ENCODE data around the gene ZSCAN29.
A peak's percentile ranks its signal among the peaks of the same experiment; 100 is the strongest.
"Not testable (repeated sequence)": the region's sequence is repeated elsewhere in the genome, so short reads cannot be mapped to it uniquely, and the experiment has no call there.

Gene ZSCAN29

GRCh38 chr15:43370975-43371974, at the start of gene ZSCAN29, which contains the start of gene TUBGCP4:
Gene ZSCAN29, minus strand, starts transcription at chr15:43371043. Its CDS starts 1,130 bp downstream, at chr15:43369913.
Gene TUBGCP4, plus strand, starts transcription at chr15:43371101. Its CDS starts 254 bp downstream, at chr15:43371355.
- peak; percentile 83 for DNase-seq

GRCh38 chr15:43420435-43420834, 49.6 kb upstream of the ZSCAN29 start:
- no peak for DNase-seq

DNA sequence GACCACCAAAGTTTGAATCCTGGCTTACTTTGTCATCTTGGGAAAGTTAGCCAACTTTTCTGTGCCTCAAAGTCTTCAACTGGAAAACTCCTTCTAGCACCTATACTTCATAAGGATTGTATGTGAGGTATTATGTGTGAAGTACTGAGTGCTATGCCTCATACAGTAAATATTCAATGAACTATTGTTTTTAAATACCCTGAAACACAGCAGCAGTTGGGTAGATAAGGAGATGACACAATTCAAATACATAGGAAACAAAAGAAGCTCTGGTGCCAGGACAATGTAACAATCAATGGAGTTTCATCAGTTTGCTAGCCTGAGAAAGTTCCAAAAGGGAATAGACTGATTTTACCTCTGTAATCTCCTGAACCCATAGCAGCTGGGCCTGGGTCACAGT, 43.4 kb upstream of the ZSCAN29 start:
- DNase-seq: no peak

DNA sequence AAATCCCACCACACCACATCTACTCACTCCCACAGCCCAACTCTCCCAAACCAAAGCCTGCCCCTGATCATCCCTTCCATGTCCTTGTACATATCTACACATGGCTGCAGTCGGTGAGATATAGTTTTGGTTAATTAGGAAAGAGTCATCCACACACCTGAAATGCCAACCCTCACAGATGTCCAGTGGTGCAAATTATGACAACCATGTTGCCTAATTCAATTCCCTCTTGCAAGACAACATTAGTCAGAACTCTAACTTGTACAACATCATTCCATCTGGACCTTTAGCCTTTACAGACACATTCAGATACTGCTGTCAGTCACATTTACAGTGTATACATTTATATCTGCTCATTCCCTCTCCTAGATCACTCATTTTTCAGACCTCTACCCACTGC, 41.3 kb upstream of the ZSCAN29 start:
- DNase-seq: no peak

DNA sequence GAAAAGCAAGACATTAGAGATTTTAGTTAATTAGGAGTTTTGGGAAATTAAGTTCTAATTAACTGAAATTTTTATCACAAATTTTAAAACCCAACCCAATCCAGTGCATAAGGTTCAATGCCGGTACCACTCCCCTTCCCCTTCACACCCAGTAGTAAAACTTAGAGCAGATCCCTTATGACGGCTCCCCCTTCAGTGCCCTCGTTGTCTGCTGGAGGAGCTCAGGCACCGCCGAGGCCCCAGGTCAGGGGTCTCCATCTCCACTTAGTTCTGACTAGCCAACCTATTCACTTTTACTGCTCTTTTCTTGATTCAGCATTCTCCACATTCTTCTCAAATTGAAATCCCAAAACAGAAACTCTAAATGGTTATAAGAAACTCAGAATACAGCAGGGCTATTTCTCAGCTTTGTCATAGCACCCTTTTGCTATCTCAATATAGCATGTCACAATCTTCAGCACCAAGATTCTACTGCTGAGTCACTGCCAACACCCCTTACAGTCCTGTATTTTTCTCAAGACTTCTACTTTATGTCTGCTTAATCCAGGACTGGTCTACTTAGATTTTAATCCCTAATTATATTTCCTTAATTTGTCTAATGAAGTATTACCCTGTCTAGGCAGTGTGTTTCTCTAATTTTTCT, 39.9 kb upstream of the ZSCAN29 start:
- DNase-seq: no peak

DNA sequence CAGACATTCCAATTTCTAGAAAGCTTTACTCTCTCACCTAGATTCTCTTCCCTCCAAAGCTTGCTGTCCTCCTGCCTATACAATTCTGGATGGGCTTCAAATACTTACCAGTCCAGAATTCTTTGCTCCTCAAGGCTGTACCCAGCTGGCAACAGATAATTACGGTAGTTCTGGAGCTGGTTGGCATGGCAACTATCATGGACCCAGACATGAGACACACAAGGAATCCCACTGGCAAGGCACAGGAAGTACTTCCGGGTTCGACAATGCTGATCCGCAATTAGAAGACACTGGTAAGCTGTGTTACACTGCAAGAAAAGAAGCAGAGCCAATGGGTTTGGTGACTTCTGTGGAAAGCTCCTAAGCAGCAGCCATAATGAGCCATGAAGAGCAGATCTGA, 37.9 kb upstream of the ZSCAN29 start:
- DNase-seq: no peak

GRCh38 chr15:43406808-43407207, 36.0 kb upstream of the ZSCAN29 start:
- peak; percentile 5 for DNase-seq

- no peak for DNase-seq
Measured at GRCh38 chr15:43406189-43406588, 35.3 kb upstream of the ZSCAN29 start.

GRCh38 chr15:43404130-43404529, 33.3 kb upstream of the ZSCAN29 start:
- no peak for DNase-seq

- no peak for DNase-seq
Measured at GRCh38 chr15:43403616-43404015, 32.8 kb upstream of the ZSCAN29 start.

DNA sequence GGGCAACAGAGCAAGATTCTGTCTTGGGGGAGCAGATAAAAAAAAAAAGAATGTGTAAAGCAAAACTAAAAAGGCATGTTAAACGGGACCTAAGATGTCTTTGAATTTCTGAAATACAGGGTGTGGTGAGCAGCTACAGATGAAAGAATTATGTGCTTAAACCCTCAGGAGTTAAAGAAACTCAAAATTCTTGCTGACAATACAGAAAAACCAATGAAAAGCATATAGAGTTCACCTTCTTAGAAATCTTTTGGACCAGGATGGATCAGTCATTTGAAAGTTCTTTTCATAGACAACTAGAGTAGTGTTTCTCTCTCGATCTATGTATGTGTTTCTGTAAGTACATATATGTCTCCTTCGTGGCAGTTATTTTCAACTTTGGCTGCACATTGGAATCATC, 31.4 kb upstream of the ZSCAN29 start:
- no peak for DNase-seq

DNA sequence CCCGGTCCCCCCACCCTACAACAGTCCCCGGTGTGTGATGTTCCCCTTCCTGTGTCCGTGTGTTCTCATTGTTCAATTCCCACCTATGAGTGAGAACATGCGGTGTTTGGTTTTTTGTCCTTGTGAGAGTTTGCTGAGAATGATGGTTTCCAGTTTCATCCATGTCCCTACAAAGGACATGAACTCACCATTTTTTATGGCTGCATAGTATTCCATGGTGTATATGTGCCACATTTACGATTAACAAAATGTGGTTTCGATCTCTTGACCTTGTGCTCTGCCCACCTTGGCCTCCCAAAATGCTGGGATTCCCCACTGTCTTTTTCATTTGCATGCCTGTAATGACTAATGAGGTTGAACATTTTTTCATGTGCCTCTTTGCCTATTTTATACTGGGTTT, 22.7 kb upstream of the ZSCAN29 start:
- not testable (repeated sequence) for DNase-seq

DNA sequence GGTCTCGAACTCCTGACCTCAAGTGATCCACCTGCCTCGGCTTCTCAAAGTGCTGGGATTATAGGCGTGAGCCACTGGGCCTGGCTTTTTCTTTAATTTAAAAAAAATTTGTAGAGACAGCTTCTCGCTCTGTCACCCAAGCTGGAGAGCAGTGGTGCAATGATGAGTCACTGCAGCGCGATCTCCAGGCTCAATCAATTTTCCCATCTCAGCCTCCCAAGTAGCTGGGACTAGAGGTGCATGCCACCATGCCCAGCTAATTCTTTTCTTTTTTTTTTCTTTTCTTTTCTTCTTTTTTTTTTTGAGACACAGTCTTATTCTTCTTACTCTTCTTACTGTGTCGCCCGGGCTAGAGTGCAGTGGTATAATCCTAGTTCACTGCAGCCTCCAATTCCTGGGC, 19.9 kb upstream of the ZSCAN29 start:
- no peak for DNase-seq

- DNase-seq: no peak
Measured at GRCh38 chr15:43383070-43383469, 12.2 kb upstream of the ZSCAN29 start.

DNA sequence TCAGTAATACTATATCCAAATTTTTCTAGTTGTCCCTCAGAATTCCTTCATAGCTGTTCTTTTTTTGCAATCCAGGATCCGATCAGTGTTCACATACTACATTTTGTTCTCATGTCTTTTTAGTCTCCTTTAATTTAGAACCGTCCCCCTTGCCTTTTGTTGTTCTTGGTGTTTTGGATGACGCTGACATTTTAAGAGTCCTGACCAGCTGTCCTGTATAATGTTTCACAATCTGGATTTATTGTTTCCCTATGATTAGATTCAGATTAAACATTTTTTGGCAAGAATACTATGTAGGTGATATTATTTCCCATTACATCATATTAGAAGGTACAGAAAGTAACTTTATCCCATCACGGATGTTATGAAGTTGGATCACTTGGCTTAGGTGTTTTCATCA, 11.5 kb upstream of the ZSCAN29 start:
- DNase-seq: no peak

GRCh38 chr15:43378601-43379000, 7.8 kb upstream of the ZSCAN29 start:
- no peak for DNase-seq

DNA sequence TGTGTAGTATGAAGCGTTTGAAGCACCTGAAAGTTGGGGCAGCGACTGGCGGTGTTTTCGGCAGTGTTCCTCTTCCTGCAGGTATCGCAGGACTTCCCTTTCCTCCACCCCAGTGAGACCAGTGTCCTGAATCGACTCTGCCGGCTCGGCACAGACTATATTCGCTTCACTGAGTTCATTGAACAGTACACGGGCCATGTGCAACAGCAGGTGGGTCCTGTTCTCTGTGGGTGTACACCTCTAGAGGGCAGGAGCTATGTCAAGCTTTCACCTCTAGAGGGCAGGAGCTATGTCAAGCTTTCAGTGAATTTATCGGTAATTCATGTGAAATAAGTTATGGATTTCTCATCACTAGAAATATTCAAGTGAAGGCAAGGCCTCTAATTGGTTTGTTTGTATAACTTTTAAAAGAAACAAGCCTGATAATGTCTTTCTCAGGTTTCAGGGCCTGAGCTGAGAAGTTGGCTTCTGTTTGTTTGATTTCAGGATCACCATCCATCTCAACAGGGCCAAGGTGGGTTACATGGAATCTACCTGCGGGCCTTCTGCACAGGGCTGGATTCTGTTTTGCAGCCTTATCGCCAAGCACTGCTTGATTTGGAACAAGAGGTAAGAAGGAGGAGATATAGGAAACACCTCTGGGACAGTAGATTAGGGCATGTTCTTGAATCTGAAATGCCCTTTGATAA, 5.3 kb upstream of the ZSCAN29 start:
- peak; percentile 12 for DNase-seq

- no peak for DNase-seq
Measured at GRCh38 chr15:43370310-43370974, 401 bp downstream of the ZSCAN29 start.

DNA sequence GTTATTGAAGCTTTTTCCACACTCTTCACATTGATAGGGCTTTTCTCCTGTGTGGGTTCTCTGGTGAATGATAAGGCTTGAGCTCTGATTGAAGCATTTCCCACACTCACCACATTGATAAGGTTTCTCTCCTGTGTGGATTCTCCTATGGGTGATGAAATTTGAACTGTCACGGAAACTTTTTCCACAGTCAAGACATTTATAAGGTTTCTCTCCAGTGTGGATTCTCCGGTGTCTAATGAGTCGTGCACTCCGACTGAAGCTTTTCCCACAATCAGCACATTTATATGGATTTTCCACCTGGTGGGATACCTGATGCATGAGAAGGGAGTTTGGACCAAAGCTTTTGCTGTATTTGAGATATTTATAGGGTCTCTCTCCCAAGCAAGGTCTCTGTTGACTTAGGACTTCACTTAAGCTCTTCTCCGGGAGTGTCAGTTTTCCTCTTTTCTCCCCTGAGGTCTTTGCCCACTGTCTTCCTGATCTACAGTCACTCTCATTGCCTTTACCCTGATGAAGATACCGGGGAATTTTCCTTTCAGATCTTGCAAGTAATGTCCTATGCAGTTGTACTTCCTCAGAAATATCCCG, 9.4 kb downstream of the ZSCAN29 start:
- no peak for DNase-seq

- DNase-seq: no peak
Measured at GRCh38 chr15:43360821-43361220, 10.0 kb downstream of the ZSCAN29 start.

DNA sequence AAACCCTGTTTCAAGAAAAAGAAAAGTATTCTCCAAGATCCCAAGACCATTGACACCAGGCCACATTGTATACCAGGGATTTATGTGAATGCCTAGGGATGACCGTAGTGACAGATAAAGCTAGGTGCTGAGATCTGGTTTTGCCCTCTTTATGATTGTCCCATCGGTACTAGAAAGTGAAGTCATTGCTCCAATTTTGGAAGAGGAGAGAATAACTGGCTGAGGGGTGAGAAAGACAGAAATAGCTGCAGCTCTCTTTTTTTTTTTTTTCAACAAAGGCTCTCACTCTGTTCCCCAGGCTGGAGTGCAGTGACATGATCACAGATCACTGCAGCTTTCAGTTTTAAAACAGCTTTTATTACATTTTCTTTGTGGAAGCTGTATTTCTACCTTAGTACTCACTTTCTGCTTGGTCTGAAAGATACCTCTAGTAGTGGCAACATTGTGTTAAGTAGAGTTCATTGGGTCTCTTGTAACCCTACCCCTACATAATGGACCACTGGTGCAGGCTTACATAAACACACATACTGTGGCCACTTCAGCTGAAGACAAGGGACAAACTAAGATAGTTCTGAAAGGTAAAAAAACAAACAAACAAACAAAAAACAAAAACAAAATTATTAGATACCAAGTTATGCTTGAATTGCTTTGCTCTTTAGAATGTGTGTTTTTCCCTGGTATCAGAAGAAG, 18.0 kb downstream of the ZSCAN29 start:
- DNase-seq: no peak

DNA sequence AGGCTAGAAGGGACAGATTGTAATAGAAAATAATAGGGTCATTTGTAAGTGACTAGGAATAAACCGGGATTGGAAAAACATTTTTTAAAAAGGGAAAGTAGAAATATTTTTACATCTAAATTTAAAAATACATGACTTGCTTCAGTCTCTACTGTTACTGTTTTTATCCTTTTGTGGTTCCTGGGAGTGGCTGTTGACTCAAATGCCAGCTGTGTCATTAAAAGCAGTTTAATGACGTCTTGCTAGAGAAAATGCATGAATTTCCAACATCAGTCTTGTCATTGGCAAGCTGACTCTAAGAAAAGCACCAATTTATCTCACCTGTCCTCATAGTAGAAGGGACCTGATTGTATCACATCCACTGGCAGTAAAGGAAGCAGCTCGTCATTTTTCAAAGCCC, 23.7 kb downstream of the ZSCAN29 start:
- DNase-seq: no peak
